GM19043 (cell line): ENCODE measurements around the gene IKZF4.

ENCODE experiments used
- ATAC-seq: cut with Tn5 transposase; IDR thresholded peaks from one replicate; pipeline ENCODE4 v1.9.1; 2021; ENCODE audit warnings: low read depth; ENCODE audit not compliant: unreplicated experiment

IKZF4 gene

DNA sequence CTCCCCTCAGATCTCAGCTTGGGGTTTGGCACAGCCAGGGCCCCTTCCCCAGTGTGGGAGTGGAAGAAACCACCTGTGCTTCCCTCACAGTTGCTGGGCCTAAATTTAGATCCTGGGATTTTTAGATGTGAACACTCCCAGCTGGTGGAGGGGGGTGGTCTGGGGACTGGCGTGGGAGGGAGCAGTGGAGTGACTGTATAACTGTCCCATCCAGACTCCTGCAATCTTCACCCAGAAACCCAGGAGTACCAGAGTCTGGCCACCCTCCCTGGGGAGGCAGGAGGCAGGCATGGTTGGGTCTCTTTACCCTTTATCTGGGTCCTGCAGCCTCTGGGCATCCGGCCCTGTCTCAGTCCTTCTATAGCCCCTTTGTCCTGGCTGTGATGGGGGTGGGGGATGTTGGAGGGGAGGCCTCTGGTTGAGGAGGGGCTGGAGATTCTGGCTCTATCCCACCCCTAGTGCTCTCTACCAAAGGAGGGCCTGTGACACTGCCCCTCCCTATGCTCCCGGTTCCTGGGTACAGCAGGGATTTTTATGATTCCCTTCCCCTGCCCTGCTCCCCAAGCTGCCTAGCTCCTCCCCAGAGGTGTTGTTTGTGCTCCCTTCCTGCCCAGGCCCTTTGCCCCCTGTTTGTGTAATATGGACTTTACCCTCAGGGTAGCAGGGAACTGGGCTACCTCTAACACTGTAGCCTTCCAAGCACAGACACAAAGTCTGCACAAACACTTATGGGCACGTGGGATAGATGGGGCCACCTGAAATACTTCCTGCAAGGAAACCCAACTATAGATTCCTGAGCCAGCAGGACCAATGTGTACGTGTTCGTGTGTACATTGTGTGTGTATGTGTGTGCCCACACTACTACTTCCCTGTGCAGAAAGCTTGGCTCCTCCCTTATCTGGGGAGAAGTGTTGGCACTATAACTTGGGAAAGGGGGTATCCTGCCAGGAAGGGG lies 60.8 kb downstream of the IKZF4 start:
- ATAC-seq = no peak

DNA sequence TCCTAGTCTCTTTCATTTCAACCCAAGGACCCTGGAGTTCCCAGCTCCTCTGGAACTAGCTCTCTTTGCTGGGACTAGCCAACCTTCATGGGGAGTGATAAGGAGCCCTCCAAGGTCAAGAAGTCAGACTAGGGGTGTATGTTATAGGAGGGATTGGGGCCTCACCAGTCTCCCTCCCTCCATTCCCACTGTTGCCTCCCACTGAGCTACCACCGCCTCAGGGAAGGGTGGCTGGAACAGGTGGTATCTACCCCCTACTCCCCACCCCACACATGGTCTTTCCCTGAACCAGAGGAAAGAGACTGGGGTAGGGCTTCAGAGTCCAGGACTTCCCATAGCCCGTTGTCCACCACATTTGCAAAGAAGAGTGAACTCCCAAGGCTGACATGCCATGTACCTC lies 61.5 kb downstream of the IKZF4 start:
- no peak for ATAC-seq

DNA sequence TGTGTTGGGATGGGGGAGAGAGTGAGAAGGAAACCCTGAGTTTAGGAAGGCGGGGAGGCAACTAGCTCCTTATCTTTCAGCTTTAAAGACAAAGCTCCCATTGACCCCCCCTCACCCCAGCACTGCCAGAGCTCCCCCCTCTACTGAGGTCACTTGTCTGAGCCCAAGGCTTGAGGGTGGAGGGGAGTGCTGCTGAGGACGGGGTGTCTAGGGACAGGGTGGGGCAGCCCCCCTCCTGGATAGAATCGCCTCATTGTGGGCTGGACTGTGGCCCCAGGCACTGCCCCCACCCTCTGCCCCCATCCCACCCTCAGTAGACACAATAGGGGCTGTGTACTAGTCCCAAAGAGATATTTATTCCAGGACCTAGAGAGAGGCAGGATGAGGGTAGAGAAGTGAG lies 62.1 kb downstream of the IKZF4 start:
- no peak for ATAC-seq

DNA sequence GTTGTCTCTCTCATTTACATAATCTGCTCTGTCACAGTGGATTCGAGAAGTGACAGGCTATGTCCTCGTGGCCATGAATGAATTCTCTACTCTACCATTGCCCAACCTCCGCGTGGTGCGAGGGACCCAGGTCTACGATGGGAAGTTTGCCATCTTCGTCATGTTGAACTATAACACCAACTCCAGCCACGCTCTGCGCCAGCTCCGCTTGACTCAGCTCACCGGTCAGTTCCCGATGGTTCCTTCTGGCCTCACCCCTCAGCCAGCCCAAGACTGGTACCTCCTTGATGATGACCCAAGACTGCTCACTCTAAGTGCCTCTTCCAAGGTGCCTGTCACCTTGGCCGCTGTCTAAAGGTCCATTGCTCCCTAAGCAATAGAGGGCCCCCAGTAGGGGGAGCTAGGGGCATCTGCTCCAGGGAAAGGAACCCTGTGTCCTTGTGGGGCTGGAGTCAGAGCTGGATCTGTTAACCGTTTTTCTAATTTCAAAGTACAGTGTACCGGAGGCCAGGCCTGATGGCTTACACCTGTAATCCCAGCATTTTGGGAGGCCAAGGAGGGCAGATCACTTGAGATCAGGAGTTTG lies 64.2 kb downstream of the IKZF4 start:
- no peak for ATAC-seq

DNA sequence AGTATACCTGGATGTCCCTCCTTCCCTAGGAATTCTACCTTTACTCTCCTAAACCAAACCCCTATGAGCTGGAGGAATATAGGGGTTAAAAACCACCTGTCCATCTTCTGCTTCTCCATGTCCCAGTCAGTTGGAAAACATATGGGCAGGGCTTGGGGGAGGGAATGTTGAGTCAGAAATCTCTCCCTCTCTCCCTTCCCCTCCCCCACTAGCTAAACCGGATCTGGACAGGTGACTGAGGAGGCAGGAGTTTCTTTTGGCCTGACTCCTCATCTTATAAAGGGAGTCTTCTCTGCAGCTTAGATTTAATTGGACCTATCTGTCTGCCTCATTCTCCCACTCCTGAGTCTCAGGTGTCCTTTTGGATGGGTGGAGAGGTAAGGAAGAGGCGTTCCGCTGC lies 65.3 kb downstream of the IKZF4 start:
- no peak for ATAC-seq

DNA sequence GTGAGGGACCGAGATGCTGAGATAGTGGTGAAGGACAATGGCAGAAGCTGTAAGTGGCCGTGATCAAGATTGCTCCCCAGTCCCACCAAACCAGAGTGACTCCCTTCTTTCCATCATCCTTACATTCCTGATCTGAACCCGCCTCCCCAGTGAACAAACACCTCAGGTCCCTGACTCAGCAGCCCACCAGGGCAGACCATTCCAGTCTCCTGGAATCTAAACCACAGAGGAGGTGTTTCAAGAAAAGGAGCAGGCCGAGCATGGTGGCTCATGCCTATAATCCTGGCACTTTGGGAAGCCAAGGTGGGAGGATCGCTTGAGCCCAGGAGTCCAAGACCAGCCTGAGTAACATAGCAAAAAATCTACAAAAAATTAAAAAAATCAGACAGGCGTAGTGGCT lies 65.8 kb downstream of the IKZF4 start:
- ATAC-seq = no peak

DNA sequence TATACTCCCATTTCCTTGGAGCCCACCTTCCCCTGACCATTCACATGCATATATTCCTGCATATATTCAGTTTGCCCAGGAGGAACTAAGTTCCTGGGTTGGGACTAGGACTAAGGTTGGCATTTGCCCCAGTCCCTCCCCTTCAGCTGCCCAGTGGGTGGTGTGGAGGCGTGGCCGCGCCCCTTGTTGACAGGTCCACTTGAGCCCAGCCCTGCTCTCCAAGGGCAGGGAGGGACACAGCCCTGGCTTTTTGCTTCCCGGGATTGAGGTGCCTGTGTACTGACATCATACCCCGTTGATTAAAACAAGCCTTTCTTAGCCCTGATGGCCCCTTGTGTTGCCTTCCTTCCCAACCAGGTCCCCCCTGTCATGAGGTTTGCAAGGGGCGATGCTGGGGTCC lies 66.4 kb downstream of the IKZF4 start:
- ATAC-seq = no peak
